ENCODE results near the gene TRIP4.
"Not testable (repeated sequence)": the region's sequence is repeated elsewhere in the genome, so short reads cannot be mapped to it uniquely, and the experiment has no call there.

Gene TRIP4

GRCh38 chr15:64453689-64454037, 66.0 kb downstream of the TRIP4 start:
- no peak for DNase-seq

GRCh38 chr15:64454282-64454681, 66.6 kb downstream of the TRIP4 start:
- no peak for DNase-seq

- DNase-seq = no peak
These were observed 68.3 kb downstream of the TRIP4 start for GRCh38 chr15:64455961-64456371.

GRCh38 chr15:64456634-64457108, 69.0 kb downstream of the TRIP4 start:
- DNase-seq = no peak

- DNase-seq = no peak
These were observed 71.6 kb downstream of the TRIP4 start for GRCh38 chr15:64459066-64459781.

GRCh38 chr15:64460206-64460723, 72.6 kb downstream of the TRIP4 start, which contains the start of gene ZNF609:
TSS of gene ZNF609 (plus strand) at chr15:64460578. CDS start at chr15:64499420, 38,842 bp downstream.
- DNase-seq = peak; percentile 93

GRCh38 chr15:64460724-64461720, 73.4 kb downstream of the TRIP4 start:
- peak; percentile 29 for DNase-seq

GRCh38 chr15:64461721-64462162, 74.1 kb downstream of the TRIP4 start:
- DNase-seq = no peak

GRCh38 chr15:64462492-64462891, 74.9 kb downstream of the TRIP4 start:
- DNase-seq = no peak

GRCh38 chr15:64464276-64465005, 76.8 kb downstream of the TRIP4 start:
- DNase-seq = no peak

- no peak for DNase-seq
These were observed 78.9 kb downstream of the TRIP4 start for GRCh38 chr15:64466408-64467141.

- DNase-seq = no peak
These were observed 84.5 kb downstream of the TRIP4 start for GRCh38 chr15:64472161-64472560.

- no peak for DNase-seq
These were observed 87.2 kb downstream of the TRIP4 start for GRCh38 chr15:64474846-64475245.

GRCh38 chr15:64476550-64476949, 88.9 kb downstream of the TRIP4 start:
- DNase-seq = no peak

- DNase-seq = no peak
These were observed 91.2 kb downstream of the TRIP4 start for GRCh38 chr15:64478863-64479262.

- no peak for DNase-seq
These were observed 93.3 kb downstream of the TRIP4 start for GRCh38 chr15:64480891-64481290.

- DNase-seq = no peak
These were observed 96.1 kb downstream of the TRIP4 start for GRCh38 chr15:64483749-64484148.

- DNase-seq = no peak
These were observed 98.2 kb downstream of the TRIP4 start for GRCh38 chr15:64485796-64486195.

- DNase-seq = no peak
These were observed 103.1 kb downstream of the TRIP4 start for GRCh38 chr15:64490598-64491259.

GRCh38 chr15:64493641-64494040, 106.0 kb downstream of the TRIP4 start:
- no peak for DNase-seq

GRCh38 chr15:64495968-64496367, 108.3 kb downstream of the TRIP4 start:
- DNase-seq = not testable (repeated sequence)

All from T1000 (cell line).